Right lobe of liver (tissue), 4 donors: ENCODE measurements around the gene CYP2C19.

Experiments used
- POLR2A ChIP-seq: fragments of 450-650 bp; IDR thresholded peaks from one replicate; pipeline ENCODE4 v1.6.1; 2017; ENCODE audit warnings: antibody characterized with exemption, mild to moderate bottlenecking
- TF ChIP-seq, protein P1 (sequence below), 4 donors: fragments of 200-600 bp in 3 of 4; fragments of 450-650 bp in 1 of 4; IDR thresholded peaks; one replicate each; pipeline versions ENCODE4 v1.5.1 to v1.8.0; 2016 to 2022; ENCODE audit warnings: antibody characterized with exemption in 4 of 4, mild to moderate bottlenecking in 2 of 4
- donor health status: DM: no; HTN: no; CAD: no.
- donor health status: DM: no; HTN: no; CAD: no.
- donor health status: DM: no; HTN: yes; CAD: no.

DNA sequence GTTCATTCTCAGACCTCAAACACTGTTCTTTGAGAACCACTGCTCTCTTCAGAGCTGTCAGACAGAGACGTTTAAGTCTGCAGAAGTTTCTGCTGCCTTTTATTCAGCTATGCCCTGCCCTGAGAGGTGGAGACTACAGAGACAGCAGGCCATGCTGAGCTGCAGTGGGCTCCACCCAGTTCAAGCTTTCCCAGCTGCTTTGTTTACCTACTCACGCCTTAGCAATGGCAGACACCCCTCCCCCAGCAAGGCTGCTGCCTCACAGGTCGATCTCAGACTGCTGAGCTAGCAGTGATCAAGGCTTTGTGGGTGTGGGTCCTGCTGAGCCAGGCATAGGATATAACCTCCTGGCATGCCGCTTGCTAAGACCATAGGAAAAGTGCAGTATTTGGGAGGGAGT is 95.5 kb downstream of the CYP2C19 start:
- no peak for TF ChIP-seq POLR2A
- TF ChIP-seq, protein P1, sequence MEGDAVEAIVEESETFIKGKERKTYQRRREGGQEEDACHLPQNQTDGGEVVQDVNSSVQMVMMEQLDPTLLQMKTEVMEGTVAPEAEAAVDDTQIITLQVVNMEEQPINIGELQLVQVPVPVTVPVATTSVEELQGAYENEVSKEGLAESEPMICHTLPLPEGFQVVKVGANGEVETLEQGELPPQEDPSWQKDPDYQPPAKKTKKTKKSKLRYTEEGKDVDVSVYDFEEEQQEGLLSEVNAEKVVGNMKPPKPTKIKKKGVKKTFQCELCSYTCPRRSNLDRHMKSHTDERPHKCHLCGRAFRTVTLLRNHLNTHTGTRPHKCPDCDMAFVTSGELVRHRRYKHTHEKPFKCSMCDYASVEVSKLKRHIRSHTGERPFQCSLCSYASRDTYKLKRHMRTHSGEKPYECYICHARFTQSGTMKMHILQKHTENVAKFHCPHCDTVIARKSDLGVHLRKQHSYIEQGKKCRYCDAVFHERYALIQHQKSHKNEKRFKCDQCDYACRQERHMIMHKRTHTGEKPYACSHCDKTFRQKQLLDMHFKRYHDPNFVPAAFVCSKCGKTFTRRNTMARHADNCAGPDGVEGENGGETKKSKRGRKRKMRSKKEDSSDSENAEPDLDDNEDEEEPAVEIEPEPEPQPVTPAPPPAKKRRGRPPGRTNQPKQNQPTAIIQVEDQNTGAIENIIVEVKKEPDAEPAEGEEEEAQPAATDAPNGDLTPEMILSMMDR (IDR thresholded peaks at IDR 0.05), result no peak
